ENCODE data around the gene CD34. TPM values are rescaled to one million over a fixed set of nuclear protein-coding genes. Genes with fewer than 3 reads are reported as not detected.

Gene CD34
- total RNA-seq, 1 experiment from 2014 or later = 0.35 TPM

DNA sequence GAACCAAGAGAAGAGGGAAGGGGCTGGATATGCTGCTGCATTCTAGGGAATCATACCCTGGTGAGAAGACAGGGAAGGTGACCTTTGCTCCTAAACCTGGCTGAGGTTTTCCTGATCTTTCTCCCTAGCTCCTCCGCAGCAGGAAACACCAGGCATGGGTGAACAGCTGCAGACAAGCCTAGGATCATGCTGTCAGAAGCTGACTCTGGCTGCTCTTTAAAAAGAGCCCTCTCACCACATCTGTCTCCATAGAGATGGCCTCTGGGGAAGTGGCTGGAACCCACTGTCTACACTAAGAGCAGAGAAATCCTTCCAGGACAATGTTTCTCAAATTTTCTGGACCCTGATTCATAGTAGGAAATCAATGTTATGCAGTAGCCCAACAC lies 57.6 kb downstream of the CD34 start:
- Mint-ChIP-seq H3K27ac (peak overlapping the region in 1 of 3 experiments; percentile 8; a peak in 1 of 7 replicates), H3K36me3 (ENCODE audit: insufficient read depth in 1 of 3, low read depth in 3 of 3) (no peaks in the 10 kb centered on the region; a peak in 1 of 7 replicates), H3K4me3 (no peak overlapping the region), H3K4me1 (peaks cover 6 to 8% of the 10 kb centered on the region in 2 experiments; a peak in 3 of 4 replicates), H3K27me3 (ENCODE audit: low read depth) (no peaks in the 10 kb centered on the region), H3K9me3 (no peaks in the 10 kb centered on the region)
- no peak overlapping the region for H3K23ac ChIP-seq (ENCODE audit: insufficient read length, low read depth, low read length)
- H3K4me1 ChIP-seq (ENCODE audit: insufficient read depth, low read length) = no peaks in the 10 kb centered on the region; the same call in 1 of the 2 replicates
- H2BK20ac ChIP-seq (ENCODE audit: low read depth, low read length, poor library complexity, severe bottlenecking) = no peak overlapping the region
- no peak overlapping the region for H2BK15ac ChIP-seq (ENCODE audit: low read depth, low read length)
- H3T11ph ChIP-seq (ENCODE audit: low read length) = no peak overlapping the region
- no peak overlapping the region for H4K91ac ChIP-seq (ENCODE audit: insufficient read length, low read depth, low read length)
- WGBS (ENCODE audit: extremely low coverage, insufficient read length, low lambda C conversion rate) = no CpG with 5 or more reads among the region's 1 CpG
- H3K14ac ChIP-seq (ENCODE audit: insufficient read depth, low read length) = 0 out of 2 replicates have a peak overlapping the region, but pooled peaks have one; percentile 16
- H3K9me3 ChIP-seq (ENCODE audit: control insufficient read depth, low read depth, low read length) = no peaks in the 10 kb centered on the region
- H3K79me2 ChIP-seq (ENCODE audit: insufficient read depth, low read length) = no peaks in the 10 kb centered on the region
- no peak overlapping the region for H2AK5ac ChIP-seq (ENCODE audit: insufficient read length, low read length)
- no peak overlapping the region for H4K5ac ChIP-seq (ENCODE audit: insufficient read length, low read depth, low read length)
- H2BK5ac ChIP-seq (ENCODE audit: insufficient read length, low read length) = no peak overlapping the region
- H3K4me2 ChIP-seq (ENCODE audit: insufficient read depth, insufficient read length, low read length) = no peak overlapping the region
- no peaks in the 10 kb centered on the region for H3K23me2 ChIP-seq (ENCODE audit: insufficient read length, low read depth, low read length, poor library complexity, severe bottlenecking)
- H2AFZ ChIP-seq (ENCODE audit: low read length) = no peak overlapping the region
- no peak overlapping the region for H3K56ac ChIP-seq (ENCODE audit: insufficient read length, low read depth, low read length)
- no peak overlapping the region for H2BK120ac ChIP-seq (ENCODE audit: low read depth, low read length, poor library complexity, severe bottlenecking)
- H4K8ac ChIP-seq (replicated peaks; ENCODE audit: insufficient read length, low read depth, low read length) = no peak overlapping the region
- H3K27me3 ChIP-seq (ENCODE audit: insufficient read depth, low read length) = no peaks in the 10 kb centered on the region
- no peak overlapping the region for H2BK12ac ChIP-seq (ENCODE audit: insufficient read length, low read depth, low read length)
- H3K79me1 ChIP-seq (ENCODE audit: insufficient read depth, low read depth, low read length, poor library complexity, severe bottlenecking) = no peaks in the 10 kb centered on the region
- H3K9ac ChIP-seq (ENCODE audit: extremely low read depth, insufficient read length, low read length) = no peak overlapping the region
- no peak overlapping the region for H3K4ac ChIP-seq (ENCODE audit: low read depth, low read length)
- no peak overlapping the region for H3K18ac ChIP-seq (ENCODE audit: insufficient read length, low read depth, low read length)
- H3K27ac ChIP-seq (ENCODE audit: insufficient read length, low read depth, low read length) = no peak overlapping the region
- no peaks in the 10 kb centered on the region for H4K20me1 ChIP-seq (ENCODE audit: control insufficient read depth, insufficient read depth, insufficient read length)
- DNase-seq = no peak
- TF ChIP-seq, protein P1, sequence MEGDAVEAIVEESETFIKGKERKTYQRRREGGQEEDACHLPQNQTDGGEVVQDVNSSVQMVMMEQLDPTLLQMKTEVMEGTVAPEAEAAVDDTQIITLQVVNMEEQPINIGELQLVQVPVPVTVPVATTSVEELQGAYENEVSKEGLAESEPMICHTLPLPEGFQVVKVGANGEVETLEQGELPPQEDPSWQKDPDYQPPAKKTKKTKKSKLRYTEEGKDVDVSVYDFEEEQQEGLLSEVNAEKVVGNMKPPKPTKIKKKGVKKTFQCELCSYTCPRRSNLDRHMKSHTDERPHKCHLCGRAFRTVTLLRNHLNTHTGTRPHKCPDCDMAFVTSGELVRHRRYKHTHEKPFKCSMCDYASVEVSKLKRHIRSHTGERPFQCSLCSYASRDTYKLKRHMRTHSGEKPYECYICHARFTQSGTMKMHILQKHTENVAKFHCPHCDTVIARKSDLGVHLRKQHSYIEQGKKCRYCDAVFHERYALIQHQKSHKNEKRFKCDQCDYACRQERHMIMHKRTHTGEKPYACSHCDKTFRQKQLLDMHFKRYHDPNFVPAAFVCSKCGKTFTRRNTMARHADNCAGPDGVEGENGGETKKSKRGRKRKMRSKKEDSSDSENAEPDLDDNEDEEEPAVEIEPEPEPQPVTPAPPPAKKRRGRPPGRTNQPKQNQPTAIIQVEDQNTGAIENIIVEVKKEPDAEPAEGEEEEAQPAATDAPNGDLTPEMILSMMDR (conservative IDR thresholded peaks at IDR 0.05) = no peak

Measured in H9 (cell line).